Hippocampal formation (tissue), 2 donors: Measurements from ENCODE around the gene RALGAPB.
"Not testable (repeated sequence)": the region's sequence is repeated elsewhere in the genome, so short reads cannot be mapped to it uniquely, and the experiment has no call there.

ENCODE experiments used
- DNase-seq, 2 donors: peaks; one replicate each; lab custom pipeline; 2025; lab: John Stamatoyannopoulos, UW

The RALGAPB gene

GRCh38 chr20:38472513-38473366 lies at the start of gene RALGAPB:
RALGAPB (plus strand) TSS chr20:38472843; CDS start chr20:38488433, 15,590 bp downstream.
- peak; percentile 93 to 95 for DNase-seq

GRCh38 chr20:38423541-38423940 lies 49.1 kb upstream of the RALGAPB start:
- DNase-seq: no peak

DNA sequence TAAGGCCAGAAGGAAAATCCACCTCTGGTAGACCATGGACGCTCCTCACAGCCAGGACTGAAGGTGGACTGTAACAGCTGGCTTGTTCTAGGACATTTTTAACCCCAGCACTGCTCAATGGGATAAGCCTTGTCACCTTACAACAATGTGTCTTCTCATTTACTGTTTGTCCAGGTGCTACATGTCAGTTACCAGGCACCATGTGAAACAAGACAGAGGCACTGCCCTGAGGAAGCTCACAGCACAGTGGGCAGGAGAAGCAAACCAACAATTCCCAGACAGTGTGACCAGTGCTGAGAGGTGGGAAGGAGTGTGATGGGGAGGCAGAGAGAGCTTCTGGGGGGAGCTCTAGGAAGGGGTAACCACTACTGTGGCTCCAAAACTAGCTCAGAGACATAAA lies 48.2 kb upstream of the RALGAPB start:
- DNase-seq: no peak

DNA sequence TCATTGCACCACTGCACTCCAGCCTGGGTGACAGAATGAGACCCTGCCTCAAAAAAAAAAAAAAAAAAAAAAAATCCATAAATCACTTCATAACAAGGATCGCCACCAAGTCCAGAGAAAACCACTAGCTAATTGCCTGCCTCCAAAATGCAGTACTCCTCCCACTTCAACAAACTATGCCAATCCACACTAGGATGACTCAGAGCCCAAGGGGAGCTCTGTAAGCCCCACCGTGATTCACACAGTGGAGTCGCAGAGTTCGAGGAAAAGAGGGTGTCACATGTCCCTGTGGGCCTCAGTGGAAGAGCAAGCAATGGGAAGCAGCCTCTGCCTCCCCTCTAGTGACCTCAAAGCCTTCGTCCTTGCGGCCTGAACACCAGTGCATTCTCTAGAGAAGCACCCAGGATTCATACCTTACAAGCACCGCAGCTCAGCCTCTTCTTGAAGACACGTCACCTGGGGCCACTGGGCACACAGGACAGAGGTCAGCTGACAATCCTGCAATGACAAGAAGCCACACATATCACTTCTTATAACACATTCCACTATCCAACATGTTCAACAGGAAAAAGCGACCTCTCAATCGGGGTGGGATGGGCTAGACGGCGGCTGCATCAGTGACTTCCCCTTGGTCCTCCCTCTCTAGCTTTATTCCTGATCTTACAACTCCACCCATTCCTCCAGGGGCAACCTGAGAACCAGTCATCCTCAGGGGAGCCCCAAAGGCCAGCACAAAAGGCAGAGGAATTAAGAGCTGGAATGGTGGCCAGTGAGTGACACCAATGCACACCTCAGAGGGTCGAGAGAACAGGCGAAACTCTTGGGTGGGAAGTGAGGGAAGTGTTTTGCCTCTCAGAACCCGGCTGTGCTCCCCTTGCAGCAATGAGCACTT lies 46.4 kb upstream of the RALGAPB start:
- DNase-seq: no peak

DNA sequence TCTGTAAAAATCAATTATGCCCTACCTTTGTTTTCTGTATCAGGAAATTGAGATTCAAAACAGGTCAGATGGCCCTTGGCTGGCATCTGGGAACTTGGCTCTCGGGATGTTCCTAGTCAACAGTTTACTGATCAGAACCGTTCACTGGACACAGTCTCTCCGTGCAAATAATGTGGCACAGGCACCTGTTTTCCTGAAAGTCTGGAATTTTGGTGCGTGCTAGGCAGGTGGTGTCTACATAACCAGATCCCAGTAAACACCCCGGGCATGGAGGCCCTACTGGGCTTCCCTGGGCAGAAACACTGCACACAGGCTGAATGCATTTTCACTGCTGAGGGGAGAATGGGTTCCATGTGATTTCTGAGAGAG lies 45.0 kb upstream of the RALGAPB start:
- no peak for DNase-seq

- DNase-seq: no peak
These were observed 43.8 kb upstream of the RALGAPB start for GRCh38 chr20:38428800-38429199.

DNA sequence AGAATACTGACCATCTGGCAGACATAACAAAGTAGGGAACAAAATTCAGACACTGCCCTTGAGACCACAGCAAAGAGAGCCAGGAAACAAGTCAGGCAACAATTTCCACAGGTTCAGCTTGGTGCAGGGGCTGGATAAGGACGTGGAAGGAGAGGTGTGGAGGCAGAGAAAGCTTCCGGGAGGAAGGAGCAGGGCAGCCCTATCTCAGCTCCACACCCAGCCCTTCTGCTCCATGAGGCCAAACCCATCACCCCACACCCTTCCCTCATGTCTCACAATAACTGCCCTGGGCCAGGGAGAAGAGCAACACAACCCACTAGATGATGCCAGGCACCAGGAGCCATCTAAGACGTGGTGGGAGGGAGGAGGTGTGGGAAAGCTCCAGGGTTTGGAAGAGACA lies 43.3 kb upstream of the RALGAPB start:
- no peak for DNase-seq

- DNase-seq: no peak
These were observed 41.8 kb upstream of the RALGAPB start for GRCh38 chr20:38430679-38431325.

- no peak for DNase-seq
These were observed 40.4 kb upstream of the RALGAPB start for GRCh38 chr20:38432292-38432691.

DNA sequence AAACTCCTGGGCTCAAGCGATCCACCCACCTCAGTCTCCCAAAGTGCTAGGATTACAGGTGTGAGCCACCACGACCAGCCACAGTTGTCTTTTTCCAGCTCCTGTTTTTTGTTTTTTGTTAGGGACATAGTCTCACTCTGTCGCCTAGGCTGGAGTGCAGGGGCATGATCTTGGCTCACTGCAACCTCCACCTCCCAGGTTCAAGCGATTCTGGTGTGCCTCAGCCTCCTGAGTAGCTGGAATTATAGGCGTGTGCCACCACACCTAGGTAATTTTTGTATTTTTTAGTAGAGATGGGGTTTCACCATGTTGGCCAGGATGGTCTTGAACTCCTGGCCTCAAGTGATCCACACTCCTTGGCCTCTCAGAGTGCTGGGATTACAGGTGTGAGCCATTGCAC lies 39.8 kb upstream of the RALGAPB start:
- not testable (repeated sequence) for DNase-seq

DNA sequence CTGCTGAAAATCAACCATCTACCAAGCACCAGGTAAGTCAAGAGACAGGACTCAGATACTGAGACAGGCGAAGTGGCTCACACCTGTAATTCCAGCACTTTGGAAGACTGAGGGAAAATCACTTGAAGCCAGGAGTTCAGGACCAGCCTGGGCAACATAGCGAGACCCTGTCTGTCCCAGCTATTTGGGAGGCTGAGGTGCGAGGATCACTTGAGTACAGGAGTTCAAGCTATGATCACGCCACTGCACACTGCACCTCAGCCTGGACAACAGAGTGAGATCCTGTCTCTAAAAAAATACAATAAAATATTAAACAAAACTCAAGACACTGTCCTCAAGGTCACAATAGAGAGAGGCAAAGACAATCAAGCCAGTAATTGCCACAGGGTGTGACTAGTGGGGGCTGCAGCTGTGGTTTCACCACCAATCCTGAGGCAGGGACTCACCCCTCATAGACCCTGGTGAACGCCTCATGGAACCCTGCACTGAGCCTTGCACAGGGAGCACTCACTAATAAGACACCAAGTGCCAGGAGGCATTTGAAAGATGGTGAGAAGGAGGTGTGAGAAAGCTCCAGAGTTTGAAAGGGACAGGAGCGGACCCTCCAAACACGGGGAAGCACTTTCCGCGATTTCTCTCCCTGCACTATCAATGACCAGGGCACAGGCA lies 39.2 kb upstream of the RALGAPB start:
- no peak for DNase-seq

DNA sequence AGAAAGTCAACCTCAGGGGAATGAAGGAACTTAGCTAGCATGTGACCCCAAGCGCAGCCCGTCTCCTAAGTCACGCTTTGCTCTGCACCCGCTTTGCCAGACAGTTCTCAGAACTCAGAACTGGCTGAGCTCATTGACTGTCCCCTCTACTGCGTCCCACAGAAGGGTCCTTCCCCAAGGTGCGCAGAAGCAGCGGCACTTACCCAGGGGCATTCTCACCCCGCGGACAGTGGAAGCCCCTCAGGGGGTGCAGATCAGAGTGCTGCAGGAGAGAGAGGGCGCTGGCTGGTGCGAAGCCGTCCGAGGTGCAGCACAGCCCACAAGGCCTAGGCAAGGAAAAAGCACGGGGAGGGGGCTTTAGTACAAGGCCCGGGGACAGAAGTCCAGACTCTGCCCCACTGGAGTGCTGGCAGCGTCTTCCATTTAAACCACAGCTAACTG lies 38.3 kb upstream of the RALGAPB start:
- DNase-seq: no peak

GRCh38 chr20:38434770-38435554 lies 37.7 kb upstream of the RALGAPB start, which contains the start of gene SNHG17:
SNHG17 (minus strand) TSS chr20:38435328.
- peak; percentile 79 to 80 for DNase-seq

DNA sequence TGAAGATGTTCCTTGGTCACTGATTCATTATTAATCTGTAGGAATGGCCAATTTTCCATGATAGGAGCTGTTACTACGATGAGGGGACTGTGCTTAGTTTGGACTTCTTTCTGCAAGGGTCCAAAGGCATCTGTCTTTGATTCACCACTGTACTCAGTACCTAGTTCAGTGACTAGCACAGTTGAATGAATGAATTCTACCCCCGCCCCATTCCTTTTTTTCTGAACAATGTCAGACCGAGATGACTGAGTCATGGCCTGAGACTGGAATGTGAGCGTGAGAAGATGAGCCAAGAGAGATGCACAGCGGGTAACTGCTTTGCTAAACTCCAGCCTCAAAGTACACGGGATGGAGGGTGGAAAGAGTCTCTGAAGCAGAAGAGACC lies 37.1 kb upstream of the RALGAPB start:
- DNase-seq: no peak

DNA sequence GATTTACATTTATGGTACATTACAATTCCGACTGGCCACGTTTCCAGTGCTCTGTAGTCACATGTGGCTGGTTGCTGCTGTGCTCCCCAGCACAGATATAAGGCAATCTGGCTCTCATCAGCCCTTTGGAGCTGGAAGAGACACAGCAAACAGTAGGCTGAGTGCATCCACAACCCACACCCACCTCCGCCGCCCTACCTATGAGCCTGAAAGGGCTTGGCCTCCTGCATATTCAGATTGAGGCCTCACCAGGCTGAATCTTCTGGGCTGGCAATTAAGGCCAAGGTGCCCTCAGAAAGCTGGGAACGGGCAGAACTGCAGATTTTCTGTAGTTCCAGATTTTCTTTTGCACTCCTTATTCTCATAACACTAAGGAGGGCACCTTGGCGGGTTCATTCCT lies 34.8 kb upstream of the RALGAPB start:
- no peak for DNase-seq

DNA sequence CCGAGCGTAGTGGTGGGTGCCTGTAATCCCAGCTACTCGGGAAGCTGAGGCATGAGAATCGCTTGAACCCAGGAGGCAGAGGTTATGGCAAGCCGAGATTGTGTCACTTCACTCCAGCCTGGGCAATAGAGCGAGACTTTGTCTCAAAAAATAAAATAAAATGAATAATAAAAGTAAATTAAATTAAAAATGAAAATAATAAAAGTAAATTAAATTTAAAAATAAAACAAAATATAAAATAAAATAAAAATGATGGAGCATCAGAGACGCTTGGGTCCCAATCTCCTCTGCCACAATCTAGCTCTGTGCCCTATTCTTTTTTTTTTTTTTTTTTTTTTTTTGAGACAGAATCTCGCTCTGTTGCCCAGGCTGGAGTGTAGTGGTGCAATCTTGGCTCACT lies 31.5 kb upstream of the RALGAPB start:
- DNase-seq: not testable (repeated sequence)

- no peak for DNase-seq
These were observed 30.7 kb upstream of the RALGAPB start for GRCh38 chr20:38441916-38442315.

DNA sequence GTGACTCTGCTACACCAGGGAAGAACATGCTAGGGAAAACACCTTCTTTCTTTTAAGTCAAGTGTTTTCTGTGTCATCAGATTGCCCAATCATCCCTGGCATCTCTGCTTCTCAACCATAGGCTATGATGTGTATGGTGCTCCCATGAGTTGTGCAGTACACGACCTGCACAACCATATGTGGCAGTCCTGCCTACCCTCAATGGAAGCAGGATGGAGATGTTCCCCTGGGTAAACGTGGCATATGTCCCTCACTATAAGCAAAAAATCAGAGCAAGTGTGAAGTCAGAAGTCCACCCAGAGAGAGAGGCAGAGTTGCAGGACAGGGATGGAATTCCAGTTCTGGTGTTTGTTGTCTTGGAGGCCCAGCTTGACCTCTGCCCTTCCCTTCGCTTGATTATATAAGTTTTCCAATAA lies 27.3 kb upstream of the RALGAPB start:
- DNase-seq: no peak

- DNase-seq: no peak
These were observed 26.7 kb upstream of the RALGAPB start for GRCh38 chr20:38445901-38446425.

- peak; percentile 86 to 87 for DNase-seq
These were observed 26.0 kb upstream of the RALGAPB start for GRCh38 chr20:38446441-38447209.
